A673 (cell line): ENCODE results near the gene SPEM3. TPM values are rescaled to one million over a fixed set of nuclear protein-coding genes. Genes with fewer than 3 reads are reported as not detected.

Experiments used
- BruUV-seq: library from RNA; stranded (reverse); fragments of 400-500 nt; replicated peaks from 2 replicates; lab custom pipeline; 2021; lab: Mats Ljungman, UMichigan
- CTCF ChIA-PET: fragments of 300-600 bp; sonication (Branson Sonifier 250); formaldehyde crosslinking; loops from one replicate; lab custom pipeline; 2022; ENCODE audit warnings: antibody characterized with exemption; lab: Charles Lee
- POLR2A ChIA-PET: fragments of 300-600 bp; sonication (Branson Sonifier 250); formaldehyde crosslinking; loops from one replicate; lab custom pipeline; 2022; ENCODE audit warnings: antibody characterized with exemption; ENCODE audit not compliant: low non-redundant PET; lab: Charles Lee
- DNase-seq: peaks from one replicate; pipeline ENCODE4 v3.0.0-alpha.2; 2015; ENCODE audit warnings: low spot score
- H3K27ac ChIP-seq: fragments of 200-600 bp; sonication (generic); 2 replicates; pipeline ENCODE4 v1.5.1; 2016; ENCODE audit warnings: mixed run types, low read depth, mild to moderate bottlenecking, mixed read lengths, antibody characterized with exemption, low read length; ENCODE audit not compliant: poor library complexity, severe bottlenecking
- H3K27me3 ChIP-seq: fragments of 200-600 bp; sonication (generic); replicated peaks from 2 replicates; pipeline ENCODE4 v1.6.1; 2017; ENCODE audit warnings: mixed run types, low read depth, mild to moderate bottlenecking, mixed read lengths, antibody characterized with exemption, low read length; ENCODE audit not compliant: insufficient read depth, poor library complexity
- H3K36me3 ChIP-seq: fragments of 200-600 bp; sonication (generic); 2 replicates; pipeline ENCODE4 v1.6.1; 2016; ENCODE audit warnings: mixed run types, mild to moderate bottlenecking, mixed read lengths, antibody characterized with exemption, low read length; ENCODE audit not compliant: insufficient read depth, poor library complexity, severe bottlenecking
- H3K4me1 ChIP-seq: fragments of 200-600 bp; sonication (generic); 2 replicates; pipeline ENCODE4 v1.6.1; 2017; ENCODE audit warnings: mixed run types, mild to moderate bottlenecking, mixed read lengths, antibody characterized with exemption, low read length; ENCODE audit not compliant: insufficient read depth, poor library complexity, severe bottlenecking
- H3K4me3 ChIP-seq: fragments of 200-600 bp; sonication (generic); 2 replicates; pipeline ENCODE4 v1.5.1; 2016; ENCODE audit warnings: low read depth, mixed run types, mild to moderate bottlenecking, mixed read lengths, low read length; ENCODE audit not compliant: poor library complexity, severe bottlenecking
- H3K9me3 ChIP-seq: fragments of 200-600 bp; sonication (generic); 2 replicates; pipeline ENCODE4 v1.6.1; 2016; ENCODE audit warnings: mixed run types, low read depth, mild to moderate bottlenecking, mixed read lengths, antibody characterized with exemption, low read length; ENCODE audit not compliant: poor library complexity, severe bottlenecking
- EZH2 ChIP-seq: fragments of 200-600 bp; sonication (generic); IDR thresholded peaks from 2 replicates; pipeline ENCODE4 v1.6.1; 2017; ENCODE audit warnings: borderline replicate concordance, low read depth, mild to moderate bottlenecking, mixed read lengths, antibody characterized with exemption, low read length; ENCODE audit not compliant: poor library complexity, severe bottlenecking
- intact Hi-C: fragments of 100-400 bp; cut with micrococcal nuclease; formaldehyde crosslinking; loops from one replicate; pipeline ENCODE4 v1.10.0; 2022; ENCODE audit not compliant: unreplicated experiment
- total RNA-seq: library from RNA; stranded (reverse); gene quantifications from 2 replicates; pipeline ENCODE4 v1.2.3, GENCODE V29; 2021
- TF ChIP-seq, protein P1 (sequence below): fragments of 300-800, 200-600 bp; sonication (generic); conservative IDR thresholded peaks from 2 replicates; pipeline ENCODE4 v1.5.1; 2017; ENCODE audit warnings: low read depth, mild to moderate bottlenecking, antibody characterized with exemption, low read length, moderate library complexity, mixed read lengths

SPEM3 gene
- total RNA-seq, 1 experiment from 2014 or later: not detected

DNA sequence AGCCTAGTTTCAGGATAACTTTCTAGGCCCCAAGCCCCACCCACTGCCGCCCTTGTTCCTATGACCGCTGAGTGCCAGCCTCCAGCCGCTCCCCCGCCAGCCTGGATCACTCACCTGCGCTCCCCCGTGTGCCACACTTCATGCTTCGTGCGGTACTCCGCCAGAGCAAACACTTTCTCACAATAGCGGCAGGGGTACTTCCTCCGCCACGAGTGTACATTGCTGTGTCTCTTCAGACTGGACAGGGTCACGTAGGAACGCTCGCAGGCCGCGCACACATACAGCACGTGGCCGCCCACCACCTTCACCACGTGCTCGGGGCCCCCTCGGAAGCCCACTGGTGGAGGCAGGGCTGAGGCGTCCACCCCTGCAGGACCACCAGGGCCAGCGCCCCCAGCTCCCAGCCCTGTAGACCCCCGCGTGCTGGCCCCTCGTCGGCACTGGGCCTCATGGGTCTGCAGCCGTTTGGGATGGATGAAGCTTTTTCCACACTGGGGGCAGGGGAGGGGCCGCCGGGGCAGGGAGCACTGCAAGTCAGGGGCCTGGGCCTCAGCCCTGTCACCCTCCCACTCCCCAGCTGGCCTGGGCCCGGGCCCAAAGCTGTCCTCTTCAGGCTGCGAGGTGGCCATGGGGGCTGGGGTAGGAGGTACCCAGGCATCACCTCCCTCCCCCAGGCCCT is 37.1 kb downstream of the SPEM3 start:
- no peak overlapping the region for H3K27ac ChIP-seq
- intact Hi-C loops: no loop called here
- H3K4me3 ChIP-seq: no peak overlapping the region
- peaks cover 12% of the 10 kb centered on the region for H3K36me3 ChIP-seq
- ChIA-PET POLR2A (no interaction called here), CTCF (no interaction called here)
- no peaks in the 10 kb centered on the region for H3K9me3 ChIP-seq
- no peak for TF ChIP-seq EZH2
- TF ChIP-seq, protein P1, sequence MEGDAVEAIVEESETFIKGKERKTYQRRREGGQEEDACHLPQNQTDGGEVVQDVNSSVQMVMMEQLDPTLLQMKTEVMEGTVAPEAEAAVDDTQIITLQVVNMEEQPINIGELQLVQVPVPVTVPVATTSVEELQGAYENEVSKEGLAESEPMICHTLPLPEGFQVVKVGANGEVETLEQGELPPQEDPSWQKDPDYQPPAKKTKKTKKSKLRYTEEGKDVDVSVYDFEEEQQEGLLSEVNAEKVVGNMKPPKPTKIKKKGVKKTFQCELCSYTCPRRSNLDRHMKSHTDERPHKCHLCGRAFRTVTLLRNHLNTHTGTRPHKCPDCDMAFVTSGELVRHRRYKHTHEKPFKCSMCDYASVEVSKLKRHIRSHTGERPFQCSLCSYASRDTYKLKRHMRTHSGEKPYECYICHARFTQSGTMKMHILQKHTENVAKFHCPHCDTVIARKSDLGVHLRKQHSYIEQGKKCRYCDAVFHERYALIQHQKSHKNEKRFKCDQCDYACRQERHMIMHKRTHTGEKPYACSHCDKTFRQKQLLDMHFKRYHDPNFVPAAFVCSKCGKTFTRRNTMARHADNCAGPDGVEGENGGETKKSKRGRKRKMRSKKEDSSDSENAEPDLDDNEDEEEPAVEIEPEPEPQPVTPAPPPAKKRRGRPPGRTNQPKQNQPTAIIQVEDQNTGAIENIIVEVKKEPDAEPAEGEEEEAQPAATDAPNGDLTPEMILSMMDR: no peak
- H3K4me1 ChIP-seq: no peaks in the 10 kb centered on the region
- H3K27me3 ChIP-seq: no peaks in the 10 kb centered on the region
- BruUV-seq: no TSS peak
- no peak for DNase-seq

DNA sequence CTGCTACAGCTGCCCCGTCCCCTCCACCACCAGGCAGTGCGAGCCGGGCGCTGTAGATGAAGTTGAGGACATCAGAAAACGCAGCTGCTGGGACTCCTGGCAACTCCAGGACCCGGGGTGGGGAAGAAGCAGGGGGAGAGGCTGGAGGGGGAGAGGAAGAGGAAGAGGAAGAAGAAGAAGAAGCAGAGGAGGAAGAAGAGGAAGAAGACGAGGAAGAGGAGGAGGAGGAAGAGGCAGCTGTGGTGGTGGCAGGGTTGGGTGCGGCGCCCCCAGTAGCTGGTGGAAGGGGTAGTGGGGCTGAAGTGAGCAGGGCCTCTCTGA is 37.6 kb downstream of the SPEM3 start:
- intact Hi-C loops: no loop called here
- no peaks in the 10 kb centered on the region for H3K27me3 ChIP-seq
- DNase-seq: no peak
- BruUV-seq: no TSS peak
- peaks cover 12% of the 10 kb centered on the region for H3K36me3 ChIP-seq
- H3K4me1 ChIP-seq: no peaks in the 10 kb centered on the region
- no peak for TF ChIP-seq EZH2
- TF ChIP-seq, protein P1: no peak
- no peaks in the 10 kb centered on the region for H3K9me3 ChIP-seq
- H3K4me3 ChIP-seq: no peak overlapping the region
- ChIA-PET CTCF (no interaction called here), POLR2A (no interaction called here)
- no peak overlapping the region for H3K27ac ChIP-seq

DNA sequence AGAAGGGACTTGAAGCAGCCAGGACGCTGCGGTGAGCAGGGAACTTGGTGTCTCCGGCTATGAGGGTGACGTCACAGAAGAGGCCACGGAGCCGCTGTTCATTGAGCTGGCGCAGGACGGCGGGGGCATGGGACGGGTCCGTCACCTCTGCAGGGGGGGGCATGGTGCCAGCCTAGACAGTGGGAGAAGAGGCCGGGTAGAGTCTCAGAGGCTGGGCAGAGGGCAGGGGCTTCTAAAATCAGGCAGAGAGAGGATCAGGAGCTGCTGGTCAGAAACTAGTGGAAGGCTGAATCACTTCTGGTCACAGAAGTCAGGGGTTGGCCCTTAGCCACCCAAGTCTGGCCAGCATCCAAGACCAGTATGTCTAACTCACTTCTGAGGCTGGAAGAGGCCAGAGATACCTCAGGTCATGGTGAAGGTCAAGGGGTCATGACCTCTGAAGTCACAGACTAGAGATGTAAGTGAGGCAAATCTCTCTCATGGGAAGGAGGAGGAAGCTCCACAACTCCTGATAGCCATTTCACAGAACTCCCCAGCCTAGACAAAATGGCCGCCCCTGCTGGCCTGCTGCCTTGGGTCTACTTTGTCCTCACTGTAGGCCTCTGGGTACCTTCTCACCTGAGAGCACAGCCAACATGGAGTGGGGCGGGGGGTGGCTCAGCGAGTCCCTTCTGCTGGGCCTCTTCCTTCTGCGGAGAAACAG is 38.1 kb downstream of the SPEM3 start:
- TF ChIP-seq, protein P1: no peak
- TF ChIP-seq EZH2: no peak
- no peak overlapping the region for H3K27ac ChIP-seq
- H3K4me1 ChIP-seq: no peaks in the 10 kb centered on the region
- no peak for DNase-seq
- ChIA-PET POLR2A (no interaction called here), CTCF (no interaction called here)
- no peaks in the 10 kb centered on the region for H3K9me3 ChIP-seq
- BruUV-seq: no TSS peak
- no peak overlapping the region for H3K4me3 ChIP-seq
- peaks cover 12% of the 10 kb centered on the region for H3K36me3 ChIP-seq
- intact Hi-C loops: no loop called here
- no peaks in the 10 kb centered on the region for H3K27me3 ChIP-seq
